HepG2 (cell line): ENCODE data around the gene SNX15. TPM values are rescaled to one million over a fixed set of nuclear protein-coding genes. Genes with fewer than 3 reads are reported as not detected.
A peak's percentile ranks its signal among the peaks of the same experiment; 100 is the strongest.

Source experiments
- AFF4 ChIP-seq: sonication (generic); formaldehyde crosslinking; IDR thresholded peaks from 2 replicates; pipeline ENCODE4 v1.4.0; 2020; ENCODE audit warnings: missing genetic modification reagents
- AGO1 ChIP-seq: fragments of 200-400 bp; formaldehyde crosslinking; IDR thresholded peaks from 2 replicates; pipeline ENCODE4 v1.6.1; 2017; ENCODE audit warnings: mild to moderate bottlenecking, low read depth, low read length, moderate library complexity; ENCODE audit not compliant: poor library complexity, severe bottlenecking
- FOXK1 ChIP-seq: sonication (generic); formaldehyde crosslinking; IDR thresholded peaks from 2 replicates; pipeline ENCODE4 v1.4.0; 2020; ENCODE audit warnings: low read depth, missing genetic modification reagents, borderline replicate concordance
- MAZ ChIP-seq, 2 experiments: sonication (generic) in 1 of 2; formaldehyde crosslinking in 1 of 2; IDR thresholded peaks; 2 replicates each; pipeline versions ENCODE4 v1.5.0 to v1.6.1; 2012 to 2020; ENCODE audit warnings: low read depth in 2 of 2, mild to moderate bottlenecking in 2 of 2, borderline replicate concordance in 1 of 2, improper control_type of control experiment in 1 of 2, low read length in 1 of 2, missing genetic modification reagents in 1 of 2, moderate library complexity in 1 of 2
- MXI1 ChIP-seq: IDR thresholded peaks from 3 replicates; pipeline ENCODE4 v1.6.1; 2012; ENCODE audit warnings: low read depth, low read length, inconsistent platforms, borderline replicate concordance
- NAIF1 ChIP-seq: sonication (generic); formaldehyde crosslinking; IDR thresholded peaks from 2 replicates; pipeline ENCODE4 v1.5.0; 2020; ENCODE audit warnings: mild to moderate bottlenecking, missing genetic modification reagents, borderline replicate concordance
- PAXIP1 ChIP-seq: sonication (generic); formaldehyde crosslinking; conservative IDR thresholded peaks from 2 replicates; pipeline ENCODE4 v1.4.0; 2020; ENCODE audit warnings: mild to moderate bottlenecking, missing genetic modification reagents, moderate library complexity
- PRPF4 ChIP-seq: fragments of 200-400 bp; formaldehyde crosslinking; IDR thresholded peaks from 2 replicates; pipeline ENCODE4 v1.6.1; 2016; ENCODE audit warnings: low read length, low read depth; ENCODE audit not compliant: poor library complexity, severe bottlenecking
- REPIN1 ChIP-seq: sonication (generic); formaldehyde crosslinking; IDR thresholded peaks from 2 replicates; pipeline ENCODE4 v1.8.0; 2022; ENCODE audit warnings: missing genetic modification reagents, low read depth, mild to moderate bottlenecking, borderline replicate concordance
- RFXANK ChIP-seq: IDR thresholded peaks from 2 replicates; pipeline ENCODE4 v1.6.1; 2016
- SKI ChIP-seq: fragments of 450-650 bp; IDR thresholded peaks from one replicate; pipeline ENCODE4 v1.6.1; 2018; ENCODE audit warnings: mild to moderate bottlenecking; ENCODE audit not compliant: partially characterized antibody
- ZBTB21 ChIP-seq: sonication (generic); formaldehyde crosslinking; IDR thresholded peaks from 2 replicates; pipeline ENCODE4 v1.4.0; 2020; ENCODE audit warnings: missing genetic modification reagents
- ZFX ChIP-seq: sonication (generic); formaldehyde crosslinking; IDR thresholded peaks from 2 replicates; pipeline ENCODE4 v1.4.0; 2020; ENCODE audit warnings: mild to moderate bottlenecking, low read depth, missing genetic modification reagents, moderate library complexity
- ZIK1 ChIP-seq: sonication (generic); formaldehyde crosslinking; IDR thresholded peaks from 2 replicates; pipeline ENCODE4 v1.5.0; 2020; ENCODE audit warnings: mild to moderate bottlenecking, low read depth, missing genetic modification reagents, borderline replicate concordance
- ZNF235 ChIP-seq: sonication (generic); formaldehyde crosslinking; IDR thresholded peaks from 2 replicates; pipeline ENCODE4 v1.8.1; 2023; ENCODE audit warnings: mild to moderate bottlenecking, missing genetic modification reagents, borderline replicate concordance
- ZNF367 ChIP-seq: sonication (generic); formaldehyde crosslinking; IDR thresholded peaks from 2 replicates; pipeline ENCODE4 v1.4.0; 2020; ENCODE audit warnings: missing genetic modification reagents, borderline replicate concordance
- ZNF562 ChIP-seq: sonication (generic); formaldehyde crosslinking; IDR thresholded peaks from 2 replicates; pipeline ENCODE4 v1.8.0; 2022; ENCODE audit warnings: missing genetic modification reagents, borderline replicate concordance
- ZXDC ChIP-seq: sonication (generic); formaldehyde crosslinking; IDR thresholded peaks from 2 replicates; pipeline ENCODE4 v1.5.0; 2020; ENCODE audit warnings: mild to moderate bottlenecking, missing genetic modification reagents
- polyA plus RNA-seq, 8 experiments: library from polyadenylated mRNA; depleted of rRNA in 3 of 8; stranded (reverse) in 7 of 8; unstranded in 1 of 8; fragments of >200 nt; fragmentation: Illumina TruSeq in 4 of 8; extraction: Trizol in 4 of 8; gene quantifications; 2 replicates each; pipeline versions ENCODE4 v1.2.1 to v1.2.3, GENCODE V29; 2011 to 2016; ENCODE audit warnings: low read depth in 4 of 8, missing spikeins in 1 of 8, mixed read lengths in 1 of 8; ENCODE audit not compliant: insufficient read depth in 1 of 8
- total RNA-seq, 5 experiments: library from RNA; depleted of rRNA; stranded (reverse); fragments of >200 nt; fragmentation: Illumina TruSeq; extraction: Trizol; gene quantifications; 2 replicates each; pipeline ENCODE4 v1.2.3, GENCODE V29; 2016; ENCODE audit warnings: low read depth in 1 of 5

Gene SNX15
- total and polyA plus RNA-seq, 2 of the 13 experiments (the other 11 are each of a cell fraction or from before 2014, with no cell fraction given) = 19.1 to 22.6 TPM

- TF ChIP-seq AFF4 (CRISPR knock-in tag) (no peak), REPIN1 (no peak), ZNF235 (CRISPR knock-in tag) (no peak), ZNF367 (CRISPR knock-in tag) (no peak), PAXIP1 (0 out of 2 replicates have a peak, but pooled peaks have one; percentile 30), MAZ (IDR thresholded peaks at IDR 0.05; ENCODE audit: borderline replicate concordance, low read depth, low read length) (no peak), MAZ (CRISPR knock-in tag; IDR thresholded peaks at IDR 0.05; ENCODE audit: low read depth) (no peak), PRPF4 (no peak), ZIK1 (CRISPR knock-in tag) (no peak), FOXK1 (0 out of 2 replicates have a peak, but pooled peaks have one; percentile 37), ZNF562 (CRISPR knock-in tag) (no peak), ZXDC (CRISPR knock-in tag) (no peak), RFXANK (no peak), NAIF1 (CRISPR knock-in tag) (no peak), ZFX (CRISPR knock-in tag) (peak; percentile 44; the same call in 1 of the 2 replicates), MXI1 (peak; percentile 5; the same call in 1 of the 3 replicates), ZBTB21 (CRISPR knock-in tag) (no peak), SKI (peak; percentile 78), AGO1 (no peak)
These were observed 7.4 kb upstream of the SNX15 start (continued) for GRCh38 chr11:65019824-65020223.
